ENCODE data around the gene COX14. TPM values are rescaled to one million over a fixed set of nuclear protein-coding genes. Genes with fewer than 3 reads are reported as not detected.

COX14 gene
- total RNA-seq, 6 donors from 2014 or later, result 22.0 to 98.2 (median 71.8) TPM

- DNase-seq (peak in 1 of 2 donors; percentile 68), ATAC-seq (ENCODE audit: low FRiP score in 2 of 2) (no peak)
- peaks cover 32 to 42% (median 40%) of the 10 kb centered on the region in 4 donors for H3K4me1 ChIP-seq
- H3K27ac ChIP-seq, result peak overlapping the region; percentile 84 to 97 (median 95)
- H3K36me3 ChIP-seq, result peaks cover 0 to 3% (median 0%) of the 10 kb centered on the region in 4 donors
- peak overlapping the region in 1 of 4 donors; percentile 3 for H3K4me3 ChIP-seq
- no peaks in the 10 kb centered on the region for H3K27me3 ChIP-seq
- 44 to 52% methylated on average over 8 of the region's 8 CpGs for WGBS, 2 donors
- H3K9me3 ChIP-seq, result no peaks in the 10 kb centered on the region
- TF ChIP-seq POLR2A (IDR thresholded peaks at IDR 0.05) (no peak), POLR2AphosphoS5 (IDR thresholded peaks at IDR 0.05) (peak in 1 of 2 donors; percentile 9), EP300 (IDR thresholded peaks at IDR 0.05) (no peak), CTCF (IDR thresholded peaks at IDR 0.05) (no peak)
Measured at GRCh38 chr12:50110127-50110761, 1.8 kb upstream of the COX14 start.

GRCh38 chr12:50110762-50111351 is 1.2 kb upstream of the COX14 start:
- peak in 1 of 2 donors; percentile 64 for ATAC-seq (ENCODE audit: low FRiP score in 2 of 2)
- Histone ChIP-seq H3K27me3 (no peaks in the 10 kb centered on the region), H3K4me1 (peaks cover 32 to 42% (median 39%) of the 10 kb centered on the region in 4 donors), H3K27ac (peak overlapping the region; percentile 84 to 97 (median 95)), H3K36me3 (peaks cover 0 to 8% (median under 1%) of the 10 kb centered on the region in 4 donors), H3K9me3 (no peaks in the 10 kb centered on the region), H3K4me3 (peak overlapping the region in 2 of 4 donors; percentile 41 to 95)
- WGBS, 2 donors, result 19 to 36% methylated on average over 5 to 7 of the region's 7 CpGs
- peak in 2 of 6 experiments; percentile 7 to 15 for TF ChIP-seq CTCF (IDR thresholded peaks at IDR 0.05)
- TF ChIP-seq POLR2A (IDR thresholded peaks at IDR 0.05), result peak in 1 of 4 donors; percentile 33
- TF ChIP-seq POLR2AphosphoS5 (IDR thresholded peaks at IDR 0.05), result no peak
- peak; percentile 63 to 88 for DNase-seq

GRCh38 chr12:50111395-50111692 is 692 bp upstream of the COX14 start:
- Histone ChIP-seq H3K9me3 (no peaks in the 10 kb centered on the region), H3K4me1 (peaks cover 33 to 45% (median 41%) of the 10 kb centered on the region in 4 donors), H3K4me3 (peak overlapping the region; percentile 11 to 98 (median 68)), H3K36me3 (peaks cover 0 to 10% (median 3%) of the 10 kb centered on the region in 4 donors), H3K27ac (peak overlapping the region; percentile 84 to 97 (median 95)), H3K27me3 (no peaks in the 10 kb centered on the region)
- DNase-seq, result no peak
- TF ChIP-seq EP300 (IDR thresholded peaks at IDR 0.05), result no peak
- WGBS, 2 donors, result 23% methylated on average over 11 to 17 of the region's 19 CpGs
- ATAC-seq (ENCODE audit: low FRiP score in 2 of 2), result peak in 1 of 2 donors; percentile 0

- ATAC-seq (ENCODE audit: low FRiP score in 2 of 2), result peak in 1 of 2 donors; percentile 32
- H3K4me1 ChIP-seq, result peaks cover 40 to 55% (median 45%) of the 10 kb centered on the region in 4 donors
- DNase-seq, result peak in 1 of 2 donors; percentile 62
- H3K9me3 ChIP-seq, result no peaks in the 10 kb centered on the region
- 21 to 23% methylated on average over 26 of the region's 26 CpGs for WGBS, 2 donors
- peak in 1 of 4 donors; percentile 9 for TF ChIP-seq POLR2A (IDR thresholded peaks at IDR 0.05)
- TF ChIP-seq CTCF (IDR thresholded peaks at IDR 0.05), result no peak
- H3K36me3 ChIP-seq, result peaks cover 0 to 15% (median 5%) of the 10 kb centered on the region in 4 donors
- H3K4me3 ChIP-seq, result peak overlapping the region; percentile 76 to 98 (median 96)
- H3K27me3 ChIP-seq, result no peaks in the 10 kb centered on the region
- H3K27ac ChIP-seq, result peak overlapping the region; percentile 92 to 97 (median 95)
Measured at GRCh38 chr12:50112456-50113218, 601 bp downstream of the COX14 start.

GRCh38 chr12:50117057-50117622 is 5.1 kb downstream of the COX14 start:
- Histone ChIP-seq H3K4me1 (peaks cover 21 to 38% (median 24%) of the 10 kb centered on the region in 4 donors), H3K27me3 (no peaks in the 10 kb centered on the region), H3K27ac (peak overlapping the region in 3 of 4 donors; percentile 30 to 44 (median 35)), H3K36me3 (peaks cover 8 to 49% (median 23%) of the 10 kb centered on the region in 4 donors), H3K9me3 (no peaks in the 10 kb centered on the region), H3K4me3 (no peak overlapping the region)
- ATAC-seq (ENCODE audit: low FRiP score in 2 of 2), result peak; percentile 31 to 77
- peak in 1 of 2 donors; percentile 83 for DNase-seq
- 68 to 79% methylated on average over 6 of the region's 6 CpGs for WGBS, 2 donors
- TF ChIP-seq POLR2AphosphoS5 (IDR thresholded peaks at IDR 0.05) (peak; percentile 21 to 37), EP300 (IDR thresholded peaks at IDR 0.05) (peak in 1 of 4 donors; percentile 22), POLR2A (IDR thresholded peaks at IDR 0.05) (no peak)
